ENCODE data around the gene NTRK3. TPM values are rescaled to one million over a fixed set of nuclear protein-coding genes. Genes with fewer than 3 reads are reported as not detected.

Gene NTRK3
- total RNA-seq, 2 donors from 2014 or later, result 4.2 to 7.2 TPM

- TF ChIP-seq POLR2AphosphoS5 (IDR thresholded peaks at IDR 0.05) (no peak), POLR2A (IDR thresholded peaks at IDR 0.05) (no peak), CTCF (IDR thresholded peaks at IDR 0.05) (no peak)
- Histone ChIP-seq H3K27me3 (replicated peaks; ENCODE audit: insufficient read depth) (no peaks in the 10 kb centered on the region), H3K4me1 (replicated peaks) (no peaks in the 10 kb centered on the region), H3K4me3 (no peak overlapping the region), H3K36me3 (no peaks in the 10 kb centered on the region), H3K27ac (no peak overlapping the region), H3K9me3 (no peaks in the 10 kb centered on the region)
- WGBS, result 76% methylated on average over 5 of the region's 5 CpGs
- no peak for DNase-seq (ENCODE audit: low spot score)
- intact Hi-C loops (cut with DNase I), result no loop called here
Observed at GRCh38 chr15:88187195-88187594, 69.3 kb downstream of the NTRK3 start.

- no peaks in the 10 kb centered on the region for H3K27me3 ChIP-seq (replicated peaks; ENCODE audit: insufficient read depth)
- no peaks in the 10 kb centered on the region for H3K36me3 ChIP-seq
- no peak overlapping the region for H3K4me3 ChIP-seq
- H3K9me3 ChIP-seq, result no peaks in the 10 kb centered on the region
- TF ChIP-seq CTCF (IDR thresholded peaks at IDR 0.05) (no peak), POLR2A (IDR thresholded peaks at IDR 0.05) (no peak), POLR2AphosphoS5 (IDR thresholded peaks at IDR 0.05) (no peak)
- H3K27ac ChIP-seq, result no peak overlapping the region
- no peak for DNase-seq (ENCODE audit: low spot score)
- intact Hi-C loops (cut with DNase I), result no loop called here
- H3K4me1 ChIP-seq (replicated peaks), result no peaks in the 10 kb centered on the region
- WGBS, result 68% methylated on average over 3 of the region's 3 CpGs
Observed at GRCh38 chr15:88185584-88185983, 71.0 kb downstream of the NTRK3 start.

GRCh38 chr15:88181613-88182012, 74.9 kb downstream of the NTRK3 start:
- Histone ChIP-seq H3K9me3 (no peaks in the 10 kb centered on the region), H3K27ac (no peak overlapping the region), H3K36me3 (no peaks in the 10 kb centered on the region), H3K27me3 (replicated peaks; ENCODE audit: insufficient read depth) (no peaks in the 10 kb centered on the region), H3K4me3 (no peak overlapping the region), H3K4me1 (replicated peaks) (no peaks in the 10 kb centered on the region)
- DNase-seq (ENCODE audit: low spot score), result no peak
- TF ChIP-seq CTCF (IDR thresholded peaks at IDR 0.05) (no peak), POLR2A (IDR thresholded peaks at IDR 0.05) (no peak), POLR2AphosphoS5 (IDR thresholded peaks at IDR 0.05) (no peak)
- WGBS, result 74% methylated on average over 6 of the region's 6 CpGs
- intact Hi-C loops (cut with DNase I), result no loop called here

GRCh38 chr15:88179562-88179961, 77.0 kb downstream of the NTRK3 start:
- H3K27me3 ChIP-seq (replicated peaks; ENCODE audit: insufficient read depth), result no peaks in the 10 kb centered on the region
- no peak overlapping the region for H3K27ac ChIP-seq
- no peak overlapping the region for H3K4me3 ChIP-seq
- TF ChIP-seq CTCF (IDR thresholded peaks at IDR 0.05) (no peak), POLR2AphosphoS5 (IDR thresholded peaks at IDR 0.05) (no peak), POLR2A (IDR thresholded peaks at IDR 0.05) (no peak)
- intact Hi-C loops (cut with DNase I), result no loop called here
- H3K9me3 ChIP-seq, result no peaks in the 10 kb centered on the region
- no peaks in the 10 kb centered on the region for H3K4me1 ChIP-seq (replicated peaks)
- H3K36me3 ChIP-seq, result no peaks in the 10 kb centered on the region
- no peak for DNase-seq (ENCODE audit: low spot score)
- 93% methylated on average over 3 of the region's 3 CpGs for WGBS

- Histone ChIP-seq H3K9me3 (no peaks in the 10 kb centered on the region), H3K27me3 (replicated peaks; ENCODE audit: insufficient read depth) (no peaks in the 10 kb centered on the region), H3K4me1 (replicated peaks) (no peaks in the 10 kb centered on the region), H3K4me3 (no peak overlapping the region), H3K36me3 (no peaks in the 10 kb centered on the region), H3K27ac (no peak overlapping the region)
- 82% methylated on average over 5 of the region's 5 CpGs for WGBS
- no peak for DNase-seq (ENCODE audit: low spot score)
- intact Hi-C loops (cut with DNase I), result no loop called here
- TF ChIP-seq POLR2AphosphoS5 (IDR thresholded peaks at IDR 0.05) (no peak), CTCF (IDR thresholded peaks at IDR 0.05) (no peak), POLR2A (IDR thresholded peaks at IDR 0.05) (no peak)
Observed at GRCh38 chr15:88178631-88179030, 77.9 kb downstream of the NTRK3 start.

Data from prostate gland (tissue), 2 donors.